GM18951 (cell line): ENCODE results near the gene ELAVL3.

Experiments
- POLR2A ChIP-seq: IDR thresholded peaks from 4 replicates; pipeline ENCODE4 v1.6.1; 2011; ENCODE audit warnings: mild to moderate bottlenecking; ENCODE audit not compliant: insufficient read length, insufficient read depth; ENCODE audit errors: extremely low read depth
- in situ Hi-C: fragments of 300-500 bp; cut with MboI; formaldehyde crosslinking; loops from one replicate; pipeline ENCODE4 v1.12.0; 2022; ENCODE audit warnings: low sequenced_read_pairs, mixed read lengths, inconsistent platforms; ENCODE audit not compliant: unreplicated experiment

ELAVL3 gene

GRCh38 chr19:11405846-11406643 is 74.8 kb downstream of the ELAVL3 start:
- in situ Hi-C loops, result no loop called here
- no peak for TF ChIP-seq POLR2A

GRCh38 chr19:11404588-11405222 is 76.1 kb downstream of the ELAVL3 start:
- in situ Hi-C loops, result no loop called here

GRCh38 chr19:11401808-11402543 is 78.9 kb downstream of the ELAVL3 start:
- TF ChIP-seq POLR2A, result no peak
- in situ Hi-C loops, result no loop called here

More at GRCh38 chr19:11404588-11405222, 76.1 kb downstream of the ELAVL3 start:
- TF ChIP-seq POLR2A, result no peak
